C4-2B (cell line): ENCODE results near the gene BARX1.

Experiments
- ZFX ChIP-seq: fragments of 450-650 bp; IDR thresholded peaks from 2 replicates; pipeline ENCODE4 v1.6.1; 2017
- TF ChIP-seq, protein P1 (sequence below): fragments of 450-650 bp; conservative IDR thresholded peaks from 2 replicates; pipeline ENCODE4 v1.5.1; 2017; ENCODE audit warnings: mild to moderate bottlenecking

DNA sequence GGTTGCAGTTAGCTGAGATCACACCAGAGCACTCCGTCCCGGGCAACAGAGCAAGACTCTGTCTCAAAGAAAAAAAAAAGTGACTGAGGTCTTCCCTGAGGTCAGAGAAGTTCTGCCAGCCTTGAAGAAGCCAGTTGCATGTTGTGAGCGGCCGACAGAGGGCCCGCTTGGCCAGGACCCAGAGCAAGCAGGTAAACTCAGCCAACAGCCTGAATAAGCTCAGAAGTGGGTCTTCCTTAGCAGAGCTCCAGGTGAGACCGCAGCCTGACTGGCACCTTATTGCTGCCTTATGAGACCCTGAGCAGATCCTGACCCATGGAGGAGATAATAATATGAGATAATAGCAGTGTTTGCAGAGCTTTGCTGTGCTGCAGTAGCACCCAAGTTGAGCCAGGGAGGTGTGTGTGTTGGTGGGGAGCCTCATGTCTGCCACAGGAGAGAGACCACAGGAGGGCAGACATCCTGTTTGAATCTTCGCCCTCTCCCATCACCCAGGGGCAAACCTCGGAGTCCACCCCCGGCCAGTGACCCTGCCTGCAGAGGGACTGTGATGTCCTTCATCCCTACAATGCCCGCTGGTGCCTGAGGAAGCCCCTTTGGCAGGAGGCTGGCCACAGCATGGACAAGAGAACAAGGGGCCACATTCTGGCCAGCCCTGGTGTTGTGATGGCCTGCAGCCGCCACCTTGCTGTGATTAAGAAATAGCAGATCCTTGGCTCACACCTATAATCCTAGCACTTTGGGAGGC is 10.8 kb upstream of the BARX1 start:
- TF ChIP-seq, protein P1, sequence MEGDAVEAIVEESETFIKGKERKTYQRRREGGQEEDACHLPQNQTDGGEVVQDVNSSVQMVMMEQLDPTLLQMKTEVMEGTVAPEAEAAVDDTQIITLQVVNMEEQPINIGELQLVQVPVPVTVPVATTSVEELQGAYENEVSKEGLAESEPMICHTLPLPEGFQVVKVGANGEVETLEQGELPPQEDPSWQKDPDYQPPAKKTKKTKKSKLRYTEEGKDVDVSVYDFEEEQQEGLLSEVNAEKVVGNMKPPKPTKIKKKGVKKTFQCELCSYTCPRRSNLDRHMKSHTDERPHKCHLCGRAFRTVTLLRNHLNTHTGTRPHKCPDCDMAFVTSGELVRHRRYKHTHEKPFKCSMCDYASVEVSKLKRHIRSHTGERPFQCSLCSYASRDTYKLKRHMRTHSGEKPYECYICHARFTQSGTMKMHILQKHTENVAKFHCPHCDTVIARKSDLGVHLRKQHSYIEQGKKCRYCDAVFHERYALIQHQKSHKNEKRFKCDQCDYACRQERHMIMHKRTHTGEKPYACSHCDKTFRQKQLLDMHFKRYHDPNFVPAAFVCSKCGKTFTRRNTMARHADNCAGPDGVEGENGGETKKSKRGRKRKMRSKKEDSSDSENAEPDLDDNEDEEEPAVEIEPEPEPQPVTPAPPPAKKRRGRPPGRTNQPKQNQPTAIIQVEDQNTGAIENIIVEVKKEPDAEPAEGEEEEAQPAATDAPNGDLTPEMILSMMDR = peak; percentile 74
- no peak for TF ChIP-seq ZFX
